Mucosa of stomach (tissue), 1 donor: ENCODE data around the gene LRRC1.

Experiments
- H3K27me3 ChIP-seq: one replicate; pipeline ENCODE4 v1.7.0; 2013; ENCODE audit warnings: mild to moderate bottlenecking, low read length; ENCODE audit not compliant: control insufficient read depth, insufficient read depth
- H3K36me3 ChIP-seq: one replicate; pipeline ENCODE4 v1.7.0; 2013; ENCODE audit warnings: low read length; ENCODE audit not compliant: control insufficient read depth, insufficient read depth
- H3K4me1 ChIP-seq: one replicate; pipeline ENCODE4 v1.7.0; 2013; ENCODE audit warnings: mild to moderate bottlenecking, low read length; ENCODE audit not compliant: control insufficient read depth, insufficient read depth
- H3K4me3 ChIP-seq: one replicate; pipeline ENCODE4 v1.7.0; 2013; ENCODE audit warnings: low read length
- H3K9ac ChIP-seq: one replicate; pipeline ENCODE4 v1.7.0; 2013; ENCODE audit warnings: mild to moderate bottlenecking, low read length, moderate library complexity
- H3K9me3 ChIP-seq: one replicate; pipeline ENCODE4 v1.7.0; 2013; ENCODE audit warnings: mild to moderate bottlenecking, low read length, moderate library complexity; ENCODE audit not compliant: control insufficient read depth
- donor health status: Pancreatic carcinoma.

LRRC1 gene

GRCh38 chr6:53879608-53880007, 84.8 kb downstream of the LRRC1 start:
- no peaks in the 10 kb centered on the region for H3K27me3 ChIP-seq
- H3K36me3 ChIP-seq, result no peaks in the 10 kb centered on the region
- no peaks in the 10 kb centered on the region for H3K4me1 ChIP-seq
- H3K9me3 ChIP-seq, result no peaks in the 10 kb centered on the region
- H3K4me3 ChIP-seq, result no peak overlapping the region
- no peak overlapping the region for H3K9ac ChIP-seq

GRCh38 chr6:53887316-53887715, 92.5 kb downstream of the LRRC1 start:
- no peaks in the 10 kb centered on the region for H3K4me1 ChIP-seq

DNA sequence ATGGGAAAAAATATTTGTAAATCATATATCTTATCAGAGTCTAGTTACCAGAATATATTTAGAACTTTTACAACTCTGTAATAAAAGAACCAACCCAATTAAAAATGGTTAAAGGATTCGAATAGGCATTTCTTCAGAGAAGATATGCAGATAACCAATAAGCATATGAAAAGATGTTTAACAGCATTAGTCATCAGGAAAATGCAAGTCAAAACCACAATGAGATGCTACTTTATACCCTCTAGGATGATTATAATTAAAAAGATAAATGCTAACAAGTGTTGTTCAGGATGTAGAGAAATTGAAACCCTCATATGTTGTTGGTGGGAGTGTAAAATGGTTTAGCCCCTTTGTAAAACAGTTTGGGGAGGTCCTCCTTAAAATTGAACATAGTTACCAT, 94.1 kb downstream of the LRRC1 start:
- no peaks in the 10 kb centered on the region for H3K36me3 ChIP-seq
- no peak overlapping the region for H3K4me3 ChIP-seq
- H3K27me3 ChIP-seq, result no peaks in the 10 kb centered on the region
- H3K4me1 ChIP-seq, result no peaks in the 10 kb centered on the region
- no peaks in the 10 kb centered on the region for H3K9me3 ChIP-seq
- H3K9ac ChIP-seq, result no peak overlapping the region

More at GRCh38 chr6:53887316-53887715, 92.5 kb downstream of the LRRC1 start:
- no peak overlapping the region for H3K4me3 ChIP-seq
- H3K9ac ChIP-seq, result no peak overlapping the region
- no peaks in the 10 kb centered on the region for H3K36me3 ChIP-seq
- H3K27me3 ChIP-seq, result no peaks in the 10 kb centered on the region
- no peaks in the 10 kb centered on the region for H3K9me3 ChIP-seq

- no peaks in the 10 kb centered on the region for H3K4me1 ChIP-seq
- H3K9me3 ChIP-seq, result no peaks in the 10 kb centered on the region
- H3K27me3 ChIP-seq, result no peaks in the 10 kb centered on the region
- no peaks in the 10 kb centered on the region for H3K36me3 ChIP-seq
- no peak overlapping the region for H3K9ac ChIP-seq
- H3K4me3 ChIP-seq, result no peak overlapping the region
Observed at GRCh38 chr6:53889365-53889764, 94.6 kb downstream of the LRRC1 start.

DNA sequence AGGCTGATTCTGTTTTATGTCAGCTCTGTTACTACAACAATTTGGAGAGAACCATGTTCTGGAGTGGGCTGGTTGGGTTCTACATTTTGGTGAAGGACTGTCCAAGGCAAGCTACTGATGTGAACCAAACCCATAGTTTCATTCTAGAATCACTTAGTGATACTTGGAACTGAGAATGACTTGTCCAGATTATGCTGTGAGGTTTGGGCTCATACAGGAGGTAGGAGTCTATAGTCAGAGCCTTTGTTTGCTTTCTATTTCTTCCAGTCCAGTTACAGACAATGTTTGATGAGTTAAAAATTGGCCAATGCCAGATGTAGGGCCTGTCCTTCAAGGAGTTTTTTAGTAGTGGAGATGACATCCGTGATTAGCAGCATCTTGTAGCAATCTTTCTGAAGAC, 97.9 kb downstream of the LRRC1 start:
- Histone ChIP-seq H3K27me3 (no peaks in the 10 kb centered on the region), H3K36me3 (no peaks in the 10 kb centered on the region), H3K4me3 (no peak overlapping the region), H3K4me1 (no peaks in the 10 kb centered on the region), H3K9ac (no peak overlapping the region), H3K9me3 (no peaks in the 10 kb centered on the region)

DNA sequence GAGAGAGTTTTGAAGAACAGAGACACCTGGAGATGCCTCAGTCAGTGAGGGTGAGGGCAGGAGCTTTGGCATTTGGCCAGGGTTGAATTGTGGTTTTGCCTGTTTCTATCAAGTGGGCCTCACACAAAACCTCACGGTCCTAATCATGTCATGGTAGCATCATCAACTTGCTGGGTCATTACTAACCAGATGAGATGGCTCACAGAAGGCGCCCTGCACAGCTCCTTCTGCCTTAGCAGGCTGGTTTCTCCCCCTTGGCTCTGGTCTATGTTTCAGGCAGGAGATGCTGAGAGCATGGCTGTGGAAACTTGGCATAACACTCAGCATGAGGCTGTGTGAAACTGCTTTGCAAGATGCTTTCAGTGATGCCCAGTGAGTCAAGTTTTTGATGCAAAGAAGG, 99.3 kb downstream of the LRRC1 start:
- no peak overlapping the region for H3K4me3 ChIP-seq
- no peak overlapping the region for H3K9ac ChIP-seq
- H3K9me3 ChIP-seq, result no peaks in the 10 kb centered on the region
- no peaks in the 10 kb centered on the region for H3K27me3 ChIP-seq
- no peaks in the 10 kb centered on the region for H3K36me3 ChIP-seq
- no peaks in the 10 kb centered on the region for H3K4me1 ChIP-seq

- H3K9ac ChIP-seq, result no peak overlapping the region
Observed at GRCh38 chr6:53896196-53896595, 101.4 kb downstream of the LRRC1 start.

DNA sequence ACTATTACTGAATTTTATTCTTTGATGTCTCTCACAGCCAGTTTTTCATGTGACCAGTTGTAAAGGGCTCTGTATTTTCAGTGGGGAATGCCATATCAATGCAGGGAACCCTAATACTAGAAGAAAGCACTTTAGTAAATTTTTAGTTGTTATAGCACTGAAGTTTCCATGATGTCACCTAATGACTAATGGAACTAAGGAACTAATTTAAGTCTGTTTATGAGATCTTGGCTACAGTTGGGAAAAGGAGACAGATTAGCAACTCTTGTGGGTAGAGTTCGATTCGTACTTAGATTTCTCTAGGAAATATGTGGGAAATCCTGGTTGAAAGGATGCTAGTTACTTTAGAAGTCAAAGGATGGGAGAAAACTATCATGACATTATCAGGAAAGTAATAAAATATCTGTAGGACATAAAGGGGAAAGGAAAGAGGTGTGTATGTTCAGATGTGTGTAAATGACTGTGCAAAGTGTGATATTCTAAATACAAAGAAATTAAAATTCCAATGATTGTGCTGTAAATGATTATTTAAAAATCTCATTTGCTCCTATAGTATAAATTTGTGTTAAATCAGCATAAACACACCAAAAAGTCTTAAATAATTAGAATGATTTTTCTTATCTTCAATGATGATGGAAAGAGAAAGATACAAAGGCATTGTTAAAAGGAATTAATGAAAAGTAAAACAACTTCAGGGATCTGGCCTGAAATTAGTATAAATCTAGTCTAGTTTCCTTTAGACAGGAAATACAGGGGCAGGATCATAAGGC, 103.4 kb downstream of the LRRC1 start:
- Histone ChIP-seq H3K36me3 (no peaks in the 10 kb centered on the region), H3K4me1 (no peaks in the 10 kb centered on the region), H3K9me3 (no peaks in the 10 kb centered on the region)

More at GRCh38 chr6:53896196-53896595, 101.4 kb downstream of the LRRC1 start:
- no peaks in the 10 kb centered on the region for H3K4me1 ChIP-seq
- no peaks in the 10 kb centered on the region for H3K36me3 ChIP-seq
- H3K4me3 ChIP-seq, result no peak overlapping the region
- no peaks in the 10 kb centered on the region for H3K27me3 ChIP-seq
- H3K9me3 ChIP-seq, result no peaks in the 10 kb centered on the region

GRCh38 chr6:53899512-53899911, 104.7 kb downstream of the LRRC1 start:
- no peaks in the 10 kb centered on the region for H3K36me3 ChIP-seq
- H3K4me1 ChIP-seq, result no peaks in the 10 kb centered on the region
- H3K4me3 ChIP-seq, result no peak overlapping the region
- no peak overlapping the region for H3K9ac ChIP-seq
- no peaks in the 10 kb centered on the region for H3K9me3 ChIP-seq
- no peaks in the 10 kb centered on the region for H3K27me3 ChIP-seq

More for the DNA sequence above, 103.4 kb downstream of the LRRC1 start:
- H3K4me3 ChIP-seq, result no peak overlapping the region
- no peak overlapping the region for H3K9ac ChIP-seq
- no peaks in the 10 kb centered on the region for H3K27me3 ChIP-seq

GRCh38 chr6:53903357-53903756, 108.6 kb downstream of the LRRC1 start:
- no peaks in the 10 kb centered on the region for H3K36me3 ChIP-seq
- no peak overlapping the region for H3K4me3 ChIP-seq
- no peaks in the 10 kb centered on the region for H3K9me3 ChIP-seq
- H3K4me1 ChIP-seq, result no peaks in the 10 kb centered on the region
- H3K27me3 ChIP-seq, result no peaks in the 10 kb centered on the region
- H3K9ac ChIP-seq, result no peak overlapping the region

- H3K9ac ChIP-seq, result no peak overlapping the region
- no peaks in the 10 kb centered on the region for H3K27me3 ChIP-seq
- no peak overlapping the region for H3K4me3 ChIP-seq
- no peaks in the 10 kb centered on the region for H3K4me1 ChIP-seq
- no peaks in the 10 kb centered on the region for H3K36me3 ChIP-seq
- no peaks in the 10 kb centered on the region for H3K9me3 ChIP-seq
Observed at GRCh38 chr6:53906103-53906502, 111.3 kb downstream of the LRRC1 start.

GRCh38 chr6:53906842-53907241, 112.0 kb downstream of the LRRC1 start:
- Histone ChIP-seq H3K4me1 (no peaks in the 10 kb centered on the region), H3K9me3 (no peaks in the 10 kb centered on the region), H3K9ac (no peak overlapping the region), H3K4me3 (no peak overlapping the region), H3K36me3 (no peaks in the 10 kb centered on the region), H3K27me3 (no peaks in the 10 kb centered on the region)

DNA sequence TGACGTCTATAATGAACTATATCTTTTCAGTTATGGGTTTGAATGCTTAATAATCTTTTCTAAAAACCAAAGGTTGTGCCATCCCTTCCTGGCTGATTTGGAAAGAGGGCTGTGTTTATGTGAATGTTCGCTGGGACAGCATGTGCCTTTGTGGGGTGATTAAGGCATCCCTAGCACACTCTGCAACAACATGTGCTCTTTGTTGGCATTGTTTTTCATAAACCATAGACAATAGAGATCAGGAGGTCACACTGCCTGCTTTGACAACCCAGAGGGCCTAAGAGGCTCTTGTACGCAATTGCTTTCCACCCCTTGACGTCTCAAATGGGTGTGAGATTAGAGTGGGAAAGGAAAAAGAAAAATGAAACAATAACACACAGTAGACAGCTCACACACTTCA, 116.0 kb downstream of the LRRC1 start:
- Histone ChIP-seq H3K9ac (no peak overlapping the region), H3K4me1 (no peaks in the 10 kb centered on the region), H3K9me3 (no peaks in the 10 kb centered on the region), H3K27me3 (no peaks in the 10 kb centered on the region), H3K4me3 (no peak overlapping the region), H3K36me3 (peaks cover 6% of the 10 kb centered on the region)
